GM21786 (cell line): ENCODE measurements around the gene DCTPP1.
A peak's percentile ranks its signal among the peaks of the same experiment; 100 is the strongest.

ENCODE experiments used
- ATAC-seq: cut with Tn5 transposase; IDR thresholded peaks from one replicate; pipeline ENCODE4 v1.9.1; 2021; ENCODE audit not compliant: unreplicated experiment

The DCTPP1 gene

GRCh38 chr16:30382111-30382881, 47.5 kb downstream of the DCTPP1 start, which contains the start of gene SEPTIN1:
Gene SEPTIN1, minus strand, starts transcription at chr16:30382561. Its CDS starts 19 bp downstream, at chr16:30382542.
- ATAC-seq = no peak

- no peak for ATAC-seq
These were observed 48.4 kb downstream of the DCTPP1 start for GRCh38 chr16:30381291-30382041.

GRCh38 chr16:30380803-30381208, 49.0 kb downstream of the DCTPP1 start:
- ATAC-seq = no peak

- no peak for ATAC-seq
These were observed 49.6 kb downstream of the DCTPP1 start for GRCh38 chr16:30380072-30380802.

GRCh38 chr16:30379158-30379783, 50.6 kb downstream of the DCTPP1 start:
- ATAC-seq = no peak

GRCh38 chr16:30378236-30379157, 51.3 kb downstream of the DCTPP1 start:
- ATAC-seq = peak; percentile 87

GRCh38 chr16:30377812-30378235, 52.0 kb downstream of the DCTPP1 start:
- peak; percentile 33 for ATAC-seq

- no peak for ATAC-seq
These were observed 52.6 kb downstream of the DCTPP1 start for GRCh38 chr16:30377050-30377811.

- no peak for ATAC-seq
These were observed 53.3 kb downstream of the DCTPP1 start for GRCh38 chr16:30376461-30376902.

- ATAC-seq = no peak
These were observed 54.0 kb downstream of the DCTPP1 start for GRCh38 chr16:30375864-30376263.

GRCh38 chr16:30374538-30374937, 55.3 kb downstream of the DCTPP1 start, which contains the start of gene MYL11:
Gene MYL11, plus strand, starts transcription at chr16:30374802. Its CDS starts 56 bp downstream, at chr16:30374858.
- ATAC-seq = no peak
